ENCODE measurements around the gene ATP2A3.

The ATP2A3 gene

DNA sequence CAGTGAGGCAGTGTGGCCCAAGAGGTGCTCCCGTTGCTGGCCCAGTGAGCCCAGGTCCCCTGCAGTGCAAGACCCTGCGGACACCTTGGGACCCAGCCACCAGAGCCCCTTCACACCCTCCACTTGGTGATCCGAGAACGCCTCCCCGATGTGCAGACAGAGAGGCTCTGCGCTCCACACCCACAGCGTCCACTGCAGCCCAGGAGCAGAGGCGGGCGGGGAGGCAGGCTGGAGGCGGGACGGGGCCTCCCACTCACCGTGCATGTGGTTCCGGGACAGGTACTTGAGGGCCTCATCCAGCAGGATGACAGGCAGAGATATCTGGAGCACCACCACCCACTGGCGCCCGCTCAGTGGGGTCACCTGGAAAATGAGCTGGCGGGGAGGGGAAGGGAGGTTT is 35.8 kb downstream of the ATP2A3 start:
- DNase-seq (ENCODE audit: low read depth in 2 of 2) = no peak

DNA sequence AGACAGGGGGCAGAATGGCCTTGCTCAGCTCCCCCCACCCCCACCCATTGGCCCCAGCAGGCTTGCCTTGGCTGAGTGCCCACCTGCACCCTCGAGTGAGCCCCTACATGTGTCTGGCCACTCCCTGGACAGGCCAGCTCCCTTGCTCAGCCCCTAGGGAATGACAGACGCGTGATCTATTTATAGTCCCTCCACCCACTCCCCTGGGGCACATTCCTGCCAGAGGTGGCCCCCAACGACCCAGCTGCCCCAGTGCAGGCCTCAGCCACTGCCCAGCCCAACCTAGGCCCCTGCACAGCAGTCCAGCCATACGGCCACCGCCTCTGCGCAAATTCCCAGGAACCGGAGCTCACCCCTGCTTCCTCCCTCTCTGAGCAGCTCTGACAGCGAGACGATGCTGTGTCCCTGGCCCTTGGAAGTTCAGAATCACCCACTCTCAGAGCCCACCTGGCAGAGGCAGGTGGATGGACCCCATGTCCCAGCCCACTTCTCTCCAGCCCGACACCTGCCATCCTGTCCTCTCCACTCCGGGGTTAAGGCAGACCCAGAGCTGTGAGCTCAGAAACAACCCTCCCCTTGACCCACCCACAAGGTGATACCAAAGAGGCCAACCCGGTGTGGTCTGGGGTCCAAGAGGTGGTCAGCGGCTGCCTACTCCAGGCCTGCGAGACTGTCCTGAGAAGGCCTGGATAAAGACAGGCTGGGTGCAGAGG is 36.5 kb downstream of the ATP2A3 start:
- DNase-seq (ENCODE audit: low read depth in 2 of 2) = no peak

DNA sequence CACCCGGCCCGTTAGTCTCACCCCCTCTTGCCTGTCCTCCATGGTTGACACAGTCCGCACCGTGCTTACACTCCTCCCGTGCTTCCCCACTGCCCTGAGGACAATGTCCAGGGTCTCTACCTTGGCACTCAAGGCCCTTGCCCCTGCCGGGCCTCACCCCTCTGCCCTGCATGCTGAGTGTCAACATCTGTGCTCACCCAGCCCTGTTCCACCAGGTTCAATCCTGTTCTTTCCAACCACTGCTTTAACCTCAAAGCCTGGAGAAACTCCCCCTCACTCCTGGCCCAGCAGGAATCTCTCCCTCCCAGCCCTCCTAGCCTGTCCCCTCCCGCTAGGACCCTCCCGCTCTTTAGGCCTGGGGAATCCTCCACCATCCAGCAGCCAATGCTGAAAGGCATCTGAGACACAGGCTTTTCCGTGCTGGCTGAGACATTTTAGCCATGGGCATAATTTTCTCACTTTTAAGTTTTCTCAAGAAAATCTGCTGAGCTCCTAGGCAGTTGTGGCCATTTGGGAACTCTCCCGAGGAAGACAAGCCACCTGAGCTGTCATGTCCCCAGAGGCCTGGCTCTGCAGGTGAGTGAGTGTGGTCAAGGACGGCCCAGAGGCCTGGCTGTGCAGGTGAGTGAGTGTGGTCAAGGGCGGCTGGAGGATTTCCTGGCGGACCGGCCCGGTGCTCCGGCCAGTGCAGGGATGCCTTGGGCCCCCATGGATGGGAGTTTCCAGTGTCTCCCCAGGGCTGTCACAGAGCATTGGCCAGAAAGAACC is 37.2 kb downstream of the ATP2A3 start:
- no peak for DNase-seq (ENCODE audit: low read depth in 2 of 2)

DNA sequence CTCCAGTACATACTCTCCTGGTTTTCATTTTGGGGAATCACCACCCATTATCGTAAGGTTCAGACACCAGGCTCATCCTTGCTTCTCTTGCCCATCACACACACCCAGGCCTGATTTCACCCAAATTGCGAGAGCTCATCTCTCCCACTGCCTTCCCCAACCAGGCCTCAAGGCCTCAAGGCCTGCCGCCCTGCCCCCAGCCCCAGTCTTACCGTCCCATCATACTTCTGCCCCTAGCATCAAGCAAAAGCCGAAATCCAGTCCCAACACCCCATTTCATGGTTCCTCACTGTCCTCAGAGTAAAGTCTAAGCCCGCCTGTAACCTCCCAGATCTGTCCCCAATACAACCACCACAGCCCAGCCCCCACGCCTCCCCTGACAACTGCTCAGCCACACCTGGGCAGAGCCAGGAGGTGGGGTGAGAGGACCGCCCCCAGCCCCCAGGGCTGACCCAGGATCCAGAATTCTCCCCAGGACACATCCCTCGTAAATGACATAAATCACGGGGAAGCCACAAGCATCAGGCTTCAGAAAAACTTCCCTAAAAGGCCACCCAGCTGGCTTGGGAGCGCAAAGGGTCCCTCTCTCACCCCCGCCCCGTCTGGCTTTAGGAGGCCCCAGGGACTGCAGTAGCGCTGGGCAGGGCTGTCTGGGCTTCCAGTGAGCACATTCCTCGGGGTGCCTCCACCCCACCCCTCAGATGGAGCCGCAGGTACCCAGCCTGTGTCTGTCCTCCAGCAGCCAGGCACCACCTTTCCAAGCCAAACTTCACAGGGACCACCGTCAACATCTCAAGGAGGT is 38.4 kb downstream of the ATP2A3 start:
- DNase-seq (ENCODE audit: low read depth in 2 of 2) = no peak

DNA sequence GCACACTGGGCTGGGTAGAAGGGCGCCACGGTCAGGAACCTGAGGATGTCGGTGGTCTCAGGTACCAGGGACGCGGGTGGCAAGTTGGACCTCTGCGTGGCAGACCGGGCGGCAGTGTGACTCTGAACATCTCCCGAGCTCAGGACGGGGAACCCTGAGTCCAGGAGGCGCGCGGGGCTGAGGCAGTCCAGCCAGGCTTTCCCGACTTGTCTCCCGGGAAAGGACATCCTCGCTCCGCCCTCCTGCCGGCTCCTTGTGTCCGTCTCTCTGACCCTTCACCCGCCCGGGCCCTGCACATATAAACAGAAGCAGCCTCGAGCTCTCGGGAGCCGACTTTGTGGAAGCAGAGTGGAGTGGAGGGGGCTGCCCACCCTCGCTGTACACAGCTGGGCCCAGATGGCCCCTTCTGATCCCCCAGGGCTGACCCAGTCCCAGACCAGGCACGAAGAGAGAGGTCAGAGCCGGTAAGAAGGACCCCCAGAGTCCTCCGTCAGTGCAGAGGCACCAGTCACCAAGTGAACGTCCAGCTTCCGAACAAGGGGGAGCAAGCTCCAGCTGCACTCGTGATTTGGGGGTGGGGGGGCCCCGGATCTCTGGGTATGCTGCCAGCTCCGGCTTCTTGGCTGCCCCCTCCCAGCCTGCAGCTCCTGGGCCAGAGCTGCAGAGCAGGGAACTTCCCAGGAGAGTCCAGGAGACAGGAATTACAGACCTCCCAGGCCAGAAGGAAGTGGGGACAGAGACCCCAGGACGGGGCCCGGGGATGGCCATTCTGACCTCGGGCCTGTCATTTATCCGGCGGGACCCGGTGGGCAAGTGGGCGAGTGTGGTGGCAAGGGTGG is 39.5 kb downstream of the ATP2A3 start:
- no peak for DNase-seq (ENCODE audit: low read depth in 2 of 2)

DNA sequence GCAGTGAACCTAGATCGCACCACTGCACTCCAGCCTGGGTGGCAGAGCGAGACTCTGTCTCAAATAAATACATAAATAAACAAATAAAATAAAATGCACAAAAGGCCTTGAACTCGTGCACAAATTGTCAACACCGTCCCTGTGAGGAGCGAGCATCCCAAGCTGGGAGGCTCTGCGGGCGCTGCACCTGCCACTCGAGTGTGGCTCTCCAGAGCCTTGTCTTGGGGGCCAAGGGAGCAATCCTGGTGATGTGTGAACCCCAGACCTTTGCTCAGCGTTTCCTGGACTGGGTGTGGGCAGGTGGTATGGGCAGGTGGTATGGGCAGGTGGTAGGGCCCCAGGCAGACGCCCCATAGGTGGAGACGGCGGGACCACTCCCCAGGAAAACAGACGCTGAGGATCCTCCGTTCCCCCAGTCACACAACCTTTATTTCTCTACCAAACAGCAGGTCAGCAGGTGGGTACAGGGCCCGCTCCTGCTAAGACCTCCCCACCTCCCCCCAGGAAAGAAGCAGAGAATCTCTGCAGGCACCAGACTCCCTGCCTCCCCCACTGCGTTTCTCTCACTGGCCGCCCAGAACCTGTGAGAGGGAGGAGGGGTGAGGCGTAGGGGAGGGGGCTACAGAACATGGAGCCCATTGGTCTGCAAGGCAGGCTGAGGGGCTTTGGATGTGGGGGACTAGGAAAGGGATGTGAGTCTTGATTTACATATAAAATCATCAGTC is 40.6 kb downstream of the ATP2A3 start:
- no peak for DNase-seq (ENCODE audit: low read depth in 2 of 2)

DNA sequence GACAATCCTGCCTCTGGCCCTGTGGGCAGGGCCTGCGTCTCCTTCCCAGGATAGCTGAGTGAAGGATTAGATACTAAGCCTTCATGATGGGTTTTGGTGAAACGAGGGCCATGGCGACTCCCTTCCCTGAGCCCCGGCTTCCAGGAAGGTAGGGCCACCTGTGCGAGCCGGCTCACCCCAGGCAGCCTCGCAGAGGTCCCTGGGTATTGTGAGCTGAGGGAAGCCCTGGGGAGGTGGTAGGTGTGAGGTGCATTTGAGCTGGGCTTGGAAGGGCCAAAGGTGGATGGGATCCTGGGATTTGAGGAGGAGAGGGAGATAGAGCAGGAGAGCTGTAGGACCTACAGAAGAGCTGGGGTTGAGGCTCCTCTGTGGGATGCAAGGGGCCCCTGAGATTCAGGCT is 41.5 kb downstream of the ATP2A3 start:
- DNase-seq (ENCODE audit: low read depth in 2 of 2) = no peak

DNA sequence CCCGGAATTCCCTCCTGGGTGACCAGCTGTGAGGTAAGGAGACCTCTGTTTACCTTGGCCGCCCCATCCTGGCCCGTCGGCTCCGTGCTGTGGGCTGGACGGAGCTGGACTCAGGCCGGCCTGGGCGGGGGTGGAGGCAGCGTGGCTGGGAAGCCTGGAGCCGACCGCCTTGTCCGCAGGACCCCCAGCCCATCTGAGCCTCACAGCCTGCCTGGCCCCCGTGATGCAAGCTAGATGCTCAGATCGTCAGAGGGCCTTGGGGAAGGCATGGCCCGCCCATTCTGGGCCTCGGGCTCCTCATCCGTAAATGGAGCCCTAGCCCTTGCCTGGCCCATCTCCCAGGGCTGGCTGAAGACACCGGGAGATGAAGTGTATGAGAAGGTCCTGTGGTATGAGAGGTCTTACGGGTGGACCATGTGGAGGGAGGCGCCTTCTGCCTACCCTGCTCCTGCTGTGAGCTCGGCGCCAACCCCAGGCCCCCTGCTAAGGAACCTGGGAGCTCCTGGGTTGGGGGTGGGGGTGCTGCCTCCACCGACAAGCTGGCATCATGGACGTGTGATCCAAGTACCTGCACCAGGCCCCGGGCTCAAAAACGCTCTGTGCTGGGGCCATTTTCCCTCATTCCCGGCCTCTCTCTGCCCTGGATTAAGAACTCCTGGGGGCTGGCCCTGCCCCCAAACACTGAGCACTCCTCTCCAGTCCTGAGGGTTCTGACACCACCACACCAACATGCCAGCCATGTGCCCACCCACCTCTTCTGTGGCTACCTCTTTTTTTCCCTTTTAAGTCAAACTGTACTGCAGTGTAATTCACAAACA is 42.5 kb downstream of the ATP2A3 start:
- no peak for DNase-seq (ENCODE audit: low read depth in 2 of 2)

DNA sequence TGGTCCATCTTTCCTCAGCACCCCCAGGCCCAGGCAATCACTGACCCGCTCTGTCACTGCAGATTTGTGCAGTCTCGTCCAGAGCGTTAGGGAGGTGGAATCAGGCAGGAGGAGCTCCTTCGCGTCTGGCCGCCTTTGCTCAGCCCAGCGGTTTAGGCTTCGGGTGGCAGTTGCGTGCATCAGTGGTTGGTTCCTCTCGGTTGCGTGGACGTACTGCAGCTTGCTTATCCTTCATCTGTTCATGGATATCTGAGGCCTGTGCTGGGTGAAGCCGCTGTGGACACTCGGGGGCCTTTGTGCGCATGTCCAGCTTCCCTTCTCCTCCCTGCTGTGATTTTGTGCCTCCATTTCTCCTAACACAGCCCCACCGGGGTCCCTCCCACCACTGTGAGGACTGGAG is 43.2 kb downstream of the ATP2A3 start:
- DNase-seq (ENCODE audit: low read depth in 2 of 2) = no peak

DNA sequence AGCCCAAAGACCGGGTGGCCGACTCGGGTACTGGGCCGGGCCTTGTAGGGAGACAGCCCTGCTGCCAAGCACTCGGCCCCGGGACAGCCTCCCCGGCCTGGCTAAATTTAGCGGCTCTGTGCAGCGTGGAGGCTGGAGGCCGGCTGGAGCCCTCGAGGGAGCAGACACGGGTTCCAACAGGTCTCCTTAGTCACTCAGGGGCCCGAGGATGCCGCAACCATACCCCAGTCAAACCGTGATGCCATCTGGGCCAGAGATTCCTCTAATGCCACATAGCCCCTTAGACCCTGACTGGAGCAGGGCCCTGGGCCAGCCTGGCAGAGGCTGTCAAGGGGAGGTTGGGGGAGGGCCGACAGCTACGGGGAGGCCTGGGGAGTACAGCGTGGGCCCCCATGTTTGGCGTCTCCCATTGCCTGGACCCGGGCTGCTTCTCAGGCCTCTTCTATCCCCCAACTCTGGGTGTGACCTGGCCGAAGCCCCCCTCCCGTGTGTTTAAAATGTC is 45.1 kb downstream of the ATP2A3 start:
- no peak for DNase-seq (ENCODE audit: low read depth in 2 of 2)

DNA sequence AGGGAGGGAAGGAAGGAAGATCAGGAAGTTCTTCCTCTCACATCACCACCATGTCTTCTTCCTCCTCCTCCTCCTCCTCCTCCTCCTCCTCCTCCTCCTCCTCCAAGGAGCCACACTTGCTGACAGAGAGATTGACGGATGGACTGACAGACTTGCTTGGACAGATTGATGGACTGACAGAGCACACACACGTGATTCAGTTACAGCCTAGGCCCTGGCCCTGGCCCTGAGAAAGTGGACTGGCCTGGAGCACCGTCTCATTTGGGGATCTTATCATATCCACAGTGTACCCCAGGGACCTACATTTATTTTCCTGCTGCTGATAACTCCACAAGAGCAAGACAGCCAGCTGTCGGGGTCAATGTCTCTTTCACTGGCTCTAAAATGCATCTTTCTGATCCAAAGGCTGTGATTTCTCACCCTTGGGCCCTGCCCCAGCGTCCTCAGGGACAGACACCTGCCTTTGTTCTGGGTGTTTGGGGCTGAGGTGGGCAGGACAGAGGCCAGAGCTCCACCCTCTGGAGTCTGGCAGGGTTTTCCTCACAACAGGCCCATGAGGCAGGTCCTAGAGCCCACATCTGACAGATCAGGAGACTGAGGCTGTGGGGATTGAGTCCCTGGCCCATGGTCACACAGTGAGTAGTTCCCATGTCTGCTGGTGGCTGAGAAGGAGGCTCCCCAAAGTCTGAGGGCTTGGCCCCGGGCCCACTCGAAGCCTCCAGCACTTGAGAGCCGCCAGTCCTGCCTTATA is 45.7 kb downstream of the ATP2A3 start:
- DNase-seq (ENCODE audit: low read depth in 2 of 2) = no peak

DNA sequence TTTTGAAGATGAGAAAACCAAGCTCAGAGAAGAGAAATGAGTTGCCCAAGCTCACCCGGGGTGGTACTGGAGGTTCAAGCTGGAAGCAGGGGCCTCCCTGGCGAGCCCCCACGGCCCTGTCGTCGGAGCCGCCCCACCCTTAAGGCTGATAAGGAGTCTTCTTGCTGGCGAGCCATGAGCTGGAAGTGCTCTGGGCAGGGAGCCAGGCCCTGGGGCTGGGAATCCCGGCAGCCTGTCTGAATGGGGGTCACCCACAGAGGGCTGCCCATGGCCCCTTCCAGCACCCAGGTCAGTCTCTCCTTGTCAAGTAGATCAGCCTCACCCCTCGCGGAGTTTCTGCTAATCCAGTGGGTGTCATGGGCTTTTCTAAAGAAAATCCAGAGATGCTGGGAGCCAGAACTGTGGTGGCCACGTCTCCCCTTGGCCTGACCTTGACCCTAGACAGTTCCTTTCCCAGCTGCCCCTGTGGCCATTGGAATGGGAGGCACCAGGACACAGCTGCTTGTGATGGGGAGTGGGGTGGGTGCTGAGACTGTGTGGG is 46.8 kb downstream of the ATP2A3 start:
- DNase-seq (ENCODE audit: low read depth in 2 of 2) = no peak

DNA sequence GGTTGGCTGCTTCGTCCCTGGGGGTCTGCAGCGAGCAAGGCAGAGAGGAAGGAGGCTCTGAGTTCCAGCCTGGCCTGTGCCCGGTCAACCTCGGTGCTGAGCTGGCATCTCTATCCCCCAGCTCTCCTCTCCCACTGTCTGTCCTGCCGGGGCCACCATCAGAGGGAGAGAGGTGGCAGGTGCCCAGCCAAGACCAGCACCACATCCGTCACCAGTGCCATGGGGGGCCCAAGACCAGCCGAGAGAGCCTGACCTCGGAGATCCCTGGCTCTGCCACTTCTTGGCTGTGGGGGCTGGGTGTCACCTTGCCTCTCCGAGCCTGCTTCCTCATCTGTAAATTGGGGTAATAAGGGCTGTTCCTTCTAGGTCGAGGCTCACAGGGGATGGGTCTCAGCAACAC is 47.4 kb downstream of the ATP2A3 start:
- DNase-seq (ENCODE audit: low read depth in 2 of 2) = no peak

DNA sequence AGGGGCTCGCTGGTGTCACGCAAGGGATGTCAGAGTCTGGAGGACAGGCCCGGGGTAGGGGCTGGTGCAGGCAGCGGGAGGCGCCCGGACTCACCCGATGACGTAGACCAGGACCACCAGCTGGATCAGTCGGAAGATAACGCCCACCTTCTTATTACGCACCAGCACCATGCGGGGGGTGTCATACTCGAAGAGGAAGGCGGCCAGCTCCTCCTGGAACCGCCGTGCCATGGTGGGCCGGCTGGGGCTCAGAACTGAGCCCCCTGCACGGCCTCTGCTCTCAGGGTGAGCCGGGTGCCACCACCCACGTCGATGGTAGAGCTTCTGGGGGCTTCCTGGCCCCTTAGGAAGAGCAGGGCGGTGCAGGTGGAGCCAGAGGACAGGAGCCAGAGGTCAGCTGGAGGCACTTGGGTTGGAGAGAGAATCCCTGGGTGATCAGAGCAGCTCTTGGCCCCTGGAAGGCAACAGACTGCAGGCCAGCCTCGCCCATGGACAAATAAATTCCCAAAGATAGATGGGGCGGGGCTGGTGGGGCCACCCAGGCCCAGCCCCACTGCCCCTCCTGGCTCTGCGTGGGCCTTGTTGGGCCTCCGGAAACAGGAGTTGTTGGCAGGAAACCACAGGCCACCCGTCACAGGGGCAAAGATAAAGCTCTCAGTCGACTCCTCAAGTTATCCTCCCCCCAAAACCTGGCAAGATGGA is 48.1 kb downstream of the ATP2A3 start, which contains the start of gene P2RX1:
Gene P2RX1, minus strand, starts transcription at position 471 of the 702 bp plus-strand sequence. Its CDS starts 240 bp downstream, at position 231.
- peak; percentile 22 to 27 for DNase-seq (ENCODE audit: low read depth in 2 of 2)

DNA sequence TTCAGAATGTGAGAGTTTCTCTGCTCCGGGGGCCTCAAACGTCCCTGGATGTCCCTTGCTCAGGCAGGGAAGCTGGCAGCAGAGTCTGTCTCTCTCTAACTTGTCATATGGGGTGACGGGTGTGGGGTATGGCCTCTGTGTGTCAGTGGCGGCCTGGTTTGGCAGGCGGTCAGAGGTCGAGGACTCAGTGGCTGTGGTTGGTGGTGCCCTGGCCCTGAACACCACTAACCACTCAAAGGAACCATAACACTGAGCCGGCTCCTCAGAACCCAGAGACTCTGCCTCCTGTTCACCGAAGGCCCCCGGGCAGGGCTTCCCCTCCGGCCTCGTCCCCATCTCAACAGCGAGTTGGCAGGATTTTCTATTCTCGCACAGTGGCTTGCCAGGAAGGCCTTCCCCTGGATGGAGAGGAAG is 48.6 kb downstream of the ATP2A3 start:
- no peak for DNase-seq (ENCODE audit: low read depth in 2 of 2)

DNA sequence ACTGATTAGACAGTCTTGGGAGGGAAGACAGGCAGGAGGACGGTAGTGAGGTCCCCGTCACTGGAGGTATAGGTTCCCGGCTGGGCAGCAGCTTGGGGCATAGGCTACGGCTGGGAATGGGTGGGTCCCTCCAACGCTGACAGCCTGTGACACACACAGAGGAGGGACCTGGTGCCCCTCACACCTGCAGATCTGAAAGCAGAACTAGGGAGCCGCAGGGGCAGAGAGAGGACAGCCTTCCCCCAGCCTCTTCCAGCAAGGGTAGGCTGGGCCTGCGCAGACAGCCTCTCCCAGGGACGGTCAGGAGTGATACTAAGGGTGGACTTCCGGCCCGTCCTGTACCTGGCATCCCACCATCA is 49.9 kb downstream of the ATP2A3 start:
- DNase-seq (ENCODE audit: low read depth in 2 of 2) = no peak

DNA sequence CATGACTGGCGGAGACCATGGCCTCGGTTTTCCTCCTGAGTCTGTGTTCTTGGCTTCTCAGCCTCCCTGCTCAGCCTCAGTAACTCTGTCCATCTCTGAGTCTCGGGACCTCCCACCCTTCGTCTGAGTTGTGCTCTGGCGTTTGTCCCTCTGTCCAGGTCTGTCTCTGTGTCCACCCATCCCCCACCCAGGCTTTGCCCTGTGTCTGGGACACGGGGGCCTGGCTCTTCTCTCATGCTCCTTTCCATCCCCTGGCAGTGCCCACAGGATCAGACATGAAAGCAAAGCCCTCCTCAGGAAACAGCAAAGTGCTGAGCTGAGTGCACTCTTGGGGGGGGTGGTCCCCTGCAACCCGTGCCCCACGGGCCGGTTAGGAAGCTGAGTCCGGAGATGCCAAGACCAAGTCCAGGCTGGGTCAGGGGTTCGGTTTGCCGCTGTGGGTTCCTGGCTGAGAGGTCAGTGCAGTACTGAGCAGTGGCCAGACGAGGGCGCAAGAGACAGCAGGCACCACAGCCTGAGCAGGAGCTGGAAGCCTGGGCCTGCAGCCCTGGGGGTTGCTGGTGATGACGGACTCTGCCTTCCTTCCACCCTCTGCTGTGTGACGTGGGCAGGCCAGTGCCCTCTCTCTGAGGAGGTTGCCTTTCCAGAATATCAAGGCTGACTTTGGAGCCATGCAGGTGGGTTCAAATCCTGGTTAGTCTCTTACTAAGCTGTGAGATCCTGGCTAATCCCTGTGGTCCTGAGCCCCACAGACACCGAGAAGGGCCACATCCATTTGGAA is 50.5 kb downstream of the ATP2A3 start:
- DNase-seq (ENCODE audit: low read depth in 2 of 2) = peak; percentile 72 to 85

All from stimulated activated CD4-positive, alpha-beta T cell treated with anti-CD3 and anti-CD28 coated beads, Interleukin-4, amount 100 ng/mL, for 48 hours (primary cell).